NCI-H69 (cell line): ENCODE measurements around the gene CTU2.
A peak's percentile ranks its signal among the peaks of the same experiment; 100 is the strongest.

Experiments used
- DNase-seq: peaks from one replicate; lab custom pipeline; 2025; lab: John Stamatoyannopoulos, UW

The CTU2 gene

GRCh38 chr16:88714420-88715302 is 8.4 kb downstream of the CTU2 start:
- DNase-seq = no peak

DNA sequence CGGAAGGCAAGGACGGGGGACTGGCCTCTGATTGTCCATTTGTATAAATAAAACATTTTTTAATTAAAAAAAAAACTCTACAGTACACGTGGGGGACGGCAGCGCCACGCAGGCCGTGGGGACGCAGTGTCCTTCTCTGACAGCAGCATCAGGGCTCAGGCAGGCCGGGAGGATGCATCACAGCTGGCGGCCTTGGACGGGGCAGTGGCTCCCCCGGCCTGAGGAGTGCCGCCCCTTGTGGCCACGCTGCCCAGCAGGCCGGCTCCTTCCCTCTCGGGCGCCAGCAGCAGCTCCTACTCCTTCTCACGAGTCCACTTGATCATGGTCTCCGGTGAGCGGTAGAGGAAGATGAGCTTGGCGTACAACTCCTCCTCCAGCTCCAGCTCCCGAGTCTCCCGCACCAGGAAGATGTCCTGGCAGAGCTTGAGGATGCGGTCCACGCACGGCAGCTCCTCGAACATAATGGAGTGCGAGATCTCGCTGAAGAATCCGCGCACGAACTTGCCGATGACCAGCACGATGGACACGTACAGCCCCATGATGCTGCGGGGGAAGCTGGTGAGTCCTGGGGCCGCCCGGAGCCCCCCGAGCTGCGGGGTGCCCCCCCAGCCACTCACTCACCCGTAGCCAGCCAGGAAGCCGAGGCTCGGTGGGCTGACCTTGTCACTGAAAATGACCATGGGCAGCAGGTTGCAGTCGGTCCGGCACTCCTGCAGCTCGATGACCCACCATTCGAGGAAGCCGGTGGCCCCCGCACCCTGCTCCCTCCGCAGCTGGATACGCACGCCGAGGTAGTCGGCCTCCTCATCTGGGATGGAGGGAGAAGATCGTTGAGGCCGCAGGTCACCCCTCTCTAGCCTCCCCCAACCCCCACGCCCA is 9.2 kb downstream of the CTU2 start:
- no peak for DNase-seq

DNA sequence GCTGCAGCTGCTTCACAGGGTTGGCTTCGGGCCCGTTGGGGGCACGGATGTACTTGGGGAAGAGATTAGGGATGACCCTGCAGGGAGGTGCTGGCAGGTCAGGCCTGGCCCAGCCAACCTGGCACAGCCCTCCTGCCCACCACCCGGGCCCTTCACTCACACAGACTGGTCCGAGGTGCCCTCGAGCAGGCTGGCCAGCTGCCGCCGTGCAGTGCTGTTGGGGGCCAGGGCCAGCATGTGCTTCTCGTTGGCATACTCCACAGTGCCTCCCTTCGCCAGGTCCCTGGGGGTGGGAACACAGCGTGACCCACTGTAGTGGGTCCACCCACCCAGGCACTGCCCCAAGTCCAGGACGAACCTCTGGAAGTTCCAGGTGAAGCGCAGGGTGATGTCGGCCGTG is 9.9 kb downstream of the CTU2 start:
- DNase-seq = no peak

GRCh38 chr16:88716601-88717001 is 10.3 kb downstream of the CTU2 start:
- no peak for DNase-seq

- no peak for DNase-seq
These were observed 11.9 kb downstream of the CTU2 start for GRCh38 chr16:88718178-88718577.

DNA sequence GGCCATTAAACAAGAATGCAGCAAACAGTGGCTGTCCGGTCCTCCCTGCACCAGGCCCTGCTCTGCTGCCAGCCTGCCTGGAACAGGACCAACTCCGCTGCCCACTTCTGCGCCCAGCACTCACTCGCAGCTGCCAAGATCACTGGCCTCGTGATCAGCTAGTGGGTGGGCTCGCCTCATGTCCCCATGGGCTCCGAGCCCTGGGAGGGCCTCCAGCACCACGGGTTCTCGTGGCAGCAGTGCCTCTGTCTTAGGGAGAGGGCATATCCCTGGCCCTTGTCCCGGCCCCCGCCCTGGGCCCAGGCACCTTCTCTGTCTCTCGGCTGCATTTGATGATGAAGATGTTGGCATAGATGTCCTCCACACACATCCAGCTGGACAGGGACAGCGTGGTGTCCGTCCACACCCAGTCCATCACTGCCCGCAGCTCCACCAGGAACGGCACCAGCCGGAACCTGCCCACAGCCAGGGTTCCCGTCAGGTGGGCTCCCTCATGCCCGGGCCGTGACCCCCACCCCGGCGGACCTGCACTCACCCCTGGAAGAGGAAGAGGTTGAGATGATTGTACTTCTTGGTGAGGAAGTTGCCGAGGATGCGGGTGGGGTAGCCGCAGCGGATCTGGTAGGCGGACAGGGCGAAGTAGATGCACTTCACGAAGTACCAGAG is 13.1 kb downstream of the CTU2 start:
- no peak for DNase-seq

DNA sequence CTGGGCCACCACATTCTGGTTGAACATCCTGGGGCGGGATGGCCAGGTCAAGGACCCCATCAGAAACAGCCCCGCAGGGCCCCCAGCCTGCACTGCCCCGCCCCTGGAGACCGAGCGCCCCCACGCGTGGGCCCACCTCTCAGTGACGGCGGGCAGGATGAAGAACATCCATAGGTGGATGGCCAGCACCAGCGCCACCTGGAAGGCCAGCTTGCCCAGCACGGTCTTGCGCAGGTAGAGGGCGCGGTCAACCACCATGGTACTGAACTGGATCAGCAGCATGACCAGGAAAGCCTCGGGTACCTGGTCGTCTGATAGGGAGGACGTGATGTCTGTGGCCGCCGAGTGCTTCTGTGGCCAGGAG is 13.6 kb downstream of the CTU2 start:
- DNase-seq = no peak

- DNase-seq = no peak
These were observed 14.2 kb downstream of the CTU2 start for GRCh38 chr16:88720396-88720970.

DNA sequence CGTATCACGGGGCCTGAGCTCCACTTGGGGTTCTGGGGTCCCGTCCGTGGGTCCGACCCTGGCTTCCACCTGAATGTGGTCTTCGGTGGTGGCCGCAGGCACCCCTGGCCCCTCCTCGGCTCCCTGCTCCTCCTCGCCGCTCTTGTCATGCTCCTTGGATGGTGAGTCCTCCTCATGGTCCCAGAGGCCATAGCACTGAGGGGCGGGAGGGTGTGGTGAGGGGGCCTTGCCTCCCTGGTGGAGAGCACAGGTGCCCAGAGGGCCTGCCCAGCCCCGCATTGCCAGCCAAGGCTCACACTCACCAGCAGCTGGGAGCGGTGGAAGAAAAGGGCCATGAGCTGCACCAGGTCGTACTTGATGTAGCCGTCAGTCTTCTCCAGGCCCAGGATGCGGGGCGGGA is 14.9 kb downstream of the CTU2 start:
- DNase-seq = no peak

GRCh38 chr16:88721815-88722755 is 15.8 kb downstream of the CTU2 start:
- DNase-seq = no peak

DNA sequence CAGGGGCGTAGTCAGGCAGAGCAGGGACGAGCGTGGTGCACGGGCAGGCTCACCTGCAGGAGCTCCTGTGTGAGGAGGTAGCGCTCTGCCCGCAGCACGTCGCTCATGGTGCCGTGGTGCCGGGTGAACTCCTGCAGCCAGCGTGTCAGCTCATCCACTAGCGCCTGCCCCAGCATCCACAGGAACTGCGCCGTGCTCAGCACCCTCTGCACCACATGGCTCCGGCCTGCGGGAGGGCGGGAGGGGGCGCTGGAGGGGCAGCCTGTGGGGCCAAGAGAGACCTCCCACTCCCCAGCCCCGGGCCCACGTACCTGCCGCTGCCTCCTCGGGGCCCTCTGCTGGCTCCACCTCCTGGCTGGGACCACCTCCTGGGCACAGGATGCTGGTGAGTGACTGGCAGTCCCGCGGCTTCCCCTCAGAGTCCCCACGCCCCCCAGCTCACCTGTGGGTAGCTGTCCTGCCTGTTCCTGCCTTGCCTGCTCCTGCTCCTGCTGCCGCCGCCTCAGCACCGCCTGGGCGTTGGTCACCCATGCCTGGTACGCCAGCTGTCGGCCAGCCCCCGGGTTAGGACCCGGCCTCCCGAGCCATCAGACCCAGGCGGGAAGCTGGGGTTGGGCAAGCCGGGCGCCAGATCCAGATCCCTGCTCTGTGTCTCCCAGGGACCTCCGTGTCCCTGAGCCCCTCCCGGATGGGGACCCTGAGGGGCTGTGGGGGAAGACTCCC is 16.6 kb downstream of the CTU2 start:
- peak; percentile 32 for DNase-seq

- no peak for DNase-seq
These were observed 17.2 kb downstream of the CTU2 start for GRCh38 chr16:88723507-88723887.

GRCh38 chr16:88723911-88724310 is 17.6 kb downstream of the CTU2 start:
- DNase-seq = no peak

- DNase-seq = no peak
These were observed 18.7 kb downstream of the CTU2 start for GRCh38 chr16:88724855-88725555.

DNA sequence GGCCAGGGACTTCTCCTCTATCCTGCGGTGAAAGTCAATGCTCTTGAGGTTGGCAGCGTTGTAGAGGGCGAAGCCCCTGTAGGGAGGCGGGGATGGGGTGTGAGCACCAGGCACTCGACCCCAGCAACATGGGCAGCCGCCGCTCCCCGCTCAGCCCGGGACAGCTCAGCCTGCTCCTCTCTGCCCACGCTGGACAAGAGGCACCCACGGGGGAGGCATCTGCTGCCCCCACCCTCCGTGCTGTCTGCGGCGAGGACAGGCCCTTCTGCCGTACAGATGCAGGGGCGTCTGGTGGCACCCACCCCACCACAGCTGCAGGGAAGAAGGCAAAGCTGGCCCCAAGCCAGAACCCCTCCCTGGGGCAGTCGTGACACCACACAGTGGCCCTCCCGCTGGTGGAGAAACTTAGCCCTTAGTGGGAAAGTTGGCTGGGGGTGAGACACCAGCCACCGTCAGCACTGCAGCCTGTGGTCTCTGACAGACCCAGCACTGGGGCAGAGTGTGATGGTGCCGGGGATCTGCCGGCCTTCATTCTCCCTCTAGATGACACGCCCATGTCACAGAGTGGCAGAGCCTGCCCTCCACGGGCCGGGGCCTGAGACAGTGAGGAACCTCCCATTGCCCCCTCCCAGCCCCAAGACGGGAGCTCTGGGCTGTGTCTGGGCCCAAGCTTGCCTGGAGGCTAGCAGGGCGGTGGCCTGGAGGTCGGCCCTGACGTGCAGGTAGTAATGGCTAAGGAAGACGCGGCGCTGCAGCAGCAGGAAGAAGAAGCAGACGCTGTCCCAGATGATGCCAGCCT is 19.5 kb downstream of the CTU2 start:
- peak; percentile 33 for DNase-seq

- no peak for DNase-seq
These were observed 20.1 kb downstream of the CTU2 start for GRCh38 chr16:88726408-88726749.

GRCh38 chr16:88726981-88727380 is 20.7 kb downstream of the CTU2 start:
- peak; percentile 46 for DNase-seq

DNA sequence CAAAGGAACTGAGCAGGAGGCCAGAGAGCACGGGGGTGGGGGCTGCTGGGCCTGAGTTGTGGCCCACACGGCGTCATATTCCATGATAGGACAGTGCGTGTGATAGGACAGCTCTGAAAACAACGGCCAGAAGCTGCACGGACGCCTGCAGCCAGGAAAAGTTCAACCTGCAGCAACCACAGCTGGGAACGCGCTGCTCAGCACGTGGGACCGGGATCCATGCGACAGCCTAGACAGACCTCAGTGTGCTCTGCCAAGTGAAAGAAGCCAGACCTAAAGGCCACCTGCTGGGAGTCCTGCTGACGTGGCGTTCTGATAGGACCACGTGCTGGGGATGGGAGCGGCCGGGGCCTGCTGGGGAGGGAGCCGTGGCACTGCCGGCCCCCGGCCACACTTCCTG is 21.6 kb downstream of the CTU2 start:
- peak; percentile 79 for DNase-seq
